Measurements from ENCODE around the gene TMEM9.

- no peak for TF ChIP-seq POLR2A (IDR thresholded peaks at IDR 0.05)
- no peak for TF ChIP-seq CTCF (IDR thresholded peaks at IDR 0.05)
- TF ChIP-seq POLR2AphosphoS5 (IDR thresholded peaks at IDR 0.05): no peak
Observed at GRCh38 chr1:201089596-201089995, 64.7 kb downstream of the TMEM9 start.
